Measurements from ENCODE around the gene ADARB2. TPM values are rescaled to one million over a fixed set of nuclear protein-coding genes. Genes with fewer than 3 reads are reported as not detected.

ADARB2 gene
- total RNA-seq, 4 donors from 2014 or later: 0.80 to 4.9 (median 2.3) TPM

DNA sequence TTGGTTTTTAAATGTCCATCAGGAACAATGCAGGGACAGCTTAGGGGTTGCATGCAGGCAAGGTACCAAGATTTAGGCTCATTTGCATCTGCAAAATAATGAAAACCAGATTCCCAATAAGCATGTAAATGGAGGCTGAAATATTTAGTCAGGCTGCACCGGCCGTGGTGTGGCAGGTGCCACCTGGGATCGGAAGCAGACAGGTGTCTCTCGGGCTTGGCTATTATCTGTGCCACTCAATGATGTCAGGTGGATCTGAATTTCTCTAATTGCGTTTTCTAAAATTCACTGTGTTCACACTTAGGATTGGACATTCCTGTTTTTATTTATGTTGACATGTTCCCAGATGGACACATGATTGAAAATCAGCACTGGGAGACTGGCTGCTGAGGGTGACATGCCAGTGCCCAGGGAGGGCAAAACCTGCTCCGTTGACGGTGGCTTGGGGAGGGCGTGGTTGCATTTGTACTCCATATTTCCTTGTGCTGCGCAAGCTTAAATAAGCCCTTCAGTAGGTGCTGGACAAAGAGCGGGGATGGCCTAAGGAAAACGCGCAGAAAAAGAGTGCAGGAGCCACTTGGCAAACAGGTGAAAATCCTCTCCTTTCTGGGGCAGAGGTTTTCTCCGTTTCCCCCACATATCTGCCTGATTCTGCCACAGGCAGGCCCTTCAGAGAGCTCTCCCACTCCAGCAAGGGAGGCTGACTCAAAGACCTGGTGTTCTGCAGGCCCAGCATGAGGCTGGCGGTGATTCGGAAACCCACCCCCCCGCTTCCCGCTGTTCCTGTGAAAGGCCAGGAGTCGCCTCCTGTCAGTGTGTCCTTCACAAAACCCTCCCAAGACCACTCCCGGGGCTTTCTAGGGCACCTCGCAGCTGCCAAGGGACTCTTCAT is 538.6 kb downstream of the ADARB2 start:
- TF ChIP-seq POLR2A (IDR thresholded peaks at IDR 0.05): no peak
- no peak for TF ChIP-seq EP300 (IDR thresholded peaks at IDR 0.05; ENCODE audit: low read depth)
- TF ChIP-seq, protein P1, sequence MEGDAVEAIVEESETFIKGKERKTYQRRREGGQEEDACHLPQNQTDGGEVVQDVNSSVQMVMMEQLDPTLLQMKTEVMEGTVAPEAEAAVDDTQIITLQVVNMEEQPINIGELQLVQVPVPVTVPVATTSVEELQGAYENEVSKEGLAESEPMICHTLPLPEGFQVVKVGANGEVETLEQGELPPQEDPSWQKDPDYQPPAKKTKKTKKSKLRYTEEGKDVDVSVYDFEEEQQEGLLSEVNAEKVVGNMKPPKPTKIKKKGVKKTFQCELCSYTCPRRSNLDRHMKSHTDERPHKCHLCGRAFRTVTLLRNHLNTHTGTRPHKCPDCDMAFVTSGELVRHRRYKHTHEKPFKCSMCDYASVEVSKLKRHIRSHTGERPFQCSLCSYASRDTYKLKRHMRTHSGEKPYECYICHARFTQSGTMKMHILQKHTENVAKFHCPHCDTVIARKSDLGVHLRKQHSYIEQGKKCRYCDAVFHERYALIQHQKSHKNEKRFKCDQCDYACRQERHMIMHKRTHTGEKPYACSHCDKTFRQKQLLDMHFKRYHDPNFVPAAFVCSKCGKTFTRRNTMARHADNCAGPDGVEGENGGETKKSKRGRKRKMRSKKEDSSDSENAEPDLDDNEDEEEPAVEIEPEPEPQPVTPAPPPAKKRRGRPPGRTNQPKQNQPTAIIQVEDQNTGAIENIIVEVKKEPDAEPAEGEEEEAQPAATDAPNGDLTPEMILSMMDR (IDR thresholded peaks at IDR 0.05): no peak
- no peak for TF ChIP-seq POLR2AphosphoS5 (IDR thresholded peaks at IDR 0.05)
- in situ Hi-C loops (cut with MboI; ENCODE audit: low pct_ligation_motif_present in 1 of 4, low pct_unique_long_range_greater_than_20kb in 1 of 4, low sequenced_read_pairs in 3 of 4): no loop called here
- 20 to 57% methylated on average over 4 to 20 of the region's 20 CpGs for WGBS, 2 donors (ENCODE audit: low coverage in 1 of 2)

GRCh38 chr10:1197384-1197783 is 539.9 kb downstream of the ADARB2 start:
- DNase-seq: peak; percentile 8
- Histone ChIP-seq H3K27ac (no peak overlapping the region), H3K36me3 (no peaks in the 10 kb centered on the region), H3K9me3 (no peaks in the 10 kb centered on the region), H3K4me3 (no peak overlapping the region), H3K27me3 (no peaks in the 10 kb centered on the region), H3K4me1 (peaks cover 0 to 4% (median 0%) of the 10 kb centered on the region in 4 donors)
- in situ Hi-C loops (cut with MboI; ENCODE audit: low pct_ligation_motif_present in 1 of 4, low pct_unique_long_range_greater_than_20kb in 1 of 4, low sequenced_read_pairs in 3 of 4): no loop called here
- intact Hi-C loops (cut with DNase I; ENCODE audit: low total_unique reads): no loop called here
- TF ChIP-seq POLR2AphosphoS5 (IDR thresholded peaks at IDR 0.05) (no peak), EP300 (IDR thresholded peaks at IDR 0.05; ENCODE audit: low read depth) (no peak), POLR2A (IDR thresholded peaks at IDR 0.05) (no peak)
- TF ChIP-seq, protein P1 (IDR thresholded peaks at IDR 0.05): no peak
- WGBS, 2 donors (ENCODE audit: low coverage in 1 of 2): 20 to 25% methylated on average over 4 to 6 of the region's 6 CpGs

More for the DNA sequence above, 538.6 kb downstream of the ADARB2 start:
- H3K27ac ChIP-seq: no peak overlapping the region
- H3K4me3 ChIP-seq: no peak overlapping the region
- intact Hi-C loops (cut with DNase I; ENCODE audit: low total_unique reads): no loop called here
- peaks cover 0 to 4% (median 0%) of the 10 kb centered on the region in 4 donors for H3K4me1 ChIP-seq
- DNase-seq: peak; percentile 40
- no peaks in the 10 kb centered on the region for H3K36me3 ChIP-seq
- H3K9me3 ChIP-seq: no peaks in the 10 kb centered on the region
- no peaks in the 10 kb centered on the region for H3K27me3 ChIP-seq

DNA sequence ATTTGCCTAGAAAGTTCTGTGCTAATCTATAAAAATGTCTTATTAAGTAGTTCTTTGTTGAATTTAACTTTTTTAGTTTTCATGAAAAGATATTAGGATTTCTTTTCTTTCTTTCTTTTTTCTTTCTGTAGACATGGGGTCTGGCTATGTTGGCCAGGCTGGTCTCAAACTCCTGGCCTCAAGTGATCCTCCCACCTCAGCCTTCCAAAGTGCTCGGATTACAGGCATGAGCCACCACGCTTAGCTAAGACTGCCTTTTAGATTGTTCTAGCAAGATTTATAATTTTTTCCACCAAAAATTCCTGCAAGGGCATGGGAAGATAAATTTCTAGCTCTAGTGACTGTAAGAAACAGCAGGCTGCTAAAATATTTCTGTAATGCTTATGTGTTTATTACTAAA is 540.7 kb downstream of the ADARB2 start:
- TF ChIP-seq POLR2A (IDR thresholded peaks at IDR 0.05): no peak
- TF ChIP-seq EP300 (IDR thresholded peaks at IDR 0.05; ENCODE audit: low read depth): no peak
- TF ChIP-seq, protein P1 (IDR thresholded peaks at IDR 0.05): no peak
- no peak for TF ChIP-seq POLR2AphosphoS5 (IDR thresholded peaks at IDR 0.05)
- intact Hi-C loops (cut with DNase I; ENCODE audit: low total_unique reads): no loop called here
- peaks cover 0 to 4% (median 0%) of the 10 kb centered on the region in 4 donors for H3K4me1 ChIP-seq
- H3K4me3 ChIP-seq: no peak overlapping the region
- WGBS, 2 donors (ENCODE audit: low coverage in 1 of 2): 81 to 85% methylated on average over 2 of the region's 2 CpGs
- no peaks in the 10 kb centered on the region for H3K27me3 ChIP-seq
- in situ Hi-C loops (cut with MboI; ENCODE audit: low pct_ligation_motif_present in 1 of 4, low pct_unique_long_range_greater_than_20kb in 1 of 4, low sequenced_read_pairs in 3 of 4): no loop called here
- no peak overlapping the region for H3K27ac ChIP-seq
- H3K9me3 ChIP-seq: no peaks in the 10 kb centered on the region
- DNase-seq: no peak
- no peaks in the 10 kb centered on the region for H3K36me3 ChIP-seq

GRCh38 chr10:1195828-1196227 is 541.5 kb downstream of the ADARB2 start:
- TF ChIP-seq POLR2A (IDR thresholded peaks at IDR 0.05): no peak
- TF ChIP-seq EP300 (IDR thresholded peaks at IDR 0.05; ENCODE audit: low read depth): no peak
- TF ChIP-seq, protein P1 (IDR thresholded peaks at IDR 0.05): no peak
- no peak for TF ChIP-seq POLR2AphosphoS5 (IDR thresholded peaks at IDR 0.05)
- H3K4me1 ChIP-seq: peaks cover 0 to 4% (median 0%) of the 10 kb centered on the region in 4 donors
- WGBS, 2 donors (ENCODE audit: low coverage in 1 of 2): 80% methylated on average over 9 of the region's 9 CpGs; no CpG with 5 or more reads in 1 of the 2 donors
- H3K36me3 ChIP-seq: no peaks in the 10 kb centered on the region
- in situ Hi-C loops (cut with MboI; ENCODE audit: low pct_ligation_motif_present in 1 of 4, low pct_unique_long_range_greater_than_20kb in 1 of 4, low sequenced_read_pairs in 3 of 4): no loop called here
- no peaks in the 10 kb centered on the region for H3K9me3 ChIP-seq
- intact Hi-C loops (cut with DNase I; ENCODE audit: low total_unique reads): no loop called here
- DNase-seq: no peak
- H3K4me3 ChIP-seq: no peak overlapping the region
- no peaks in the 10 kb centered on the region for H3K27me3 ChIP-seq
- no peak overlapping the region for H3K27ac ChIP-seq
